PC-9 (cell line): ENCODE results near the gene RPS13.

Experiments
- CTCF ChIP-seq: fragments of 200-600 bp; sonication (generic); conservative IDR thresholded peaks from 2 replicates; pipeline ENCODE4 v1.6.1; 2017; ENCODE audit warnings: mixed run types, antibody characterized with exemption, mild to moderate bottlenecking, moderate library complexity
- EZH2 ChIP-seq: fragments of 200-600 bp; sonication (generic); IDR thresholded peaks from 2 replicates; pipeline ENCODE4 v1.8.0; 2017; ENCODE audit warnings: antibody characterized with exemption, low read depth

- TF ChIP-seq CTCF (no peak), EZH2 (no peak)
These were observed 10.1 kb downstream of the RPS13 start for GRCh38 chr11:17067417-17067816.
